Measurements from ENCODE around the gene MAD2L2. TPM values are rescaled to one million over a fixed set of nuclear protein-coding genes. Genes with fewer than 3 reads are reported as not detected.

The MAD2L2 gene
- total RNA-seq, 1 donor from 2014 or later: 30.0 TPM

GRCh38 chr1:11628767-11629166 is 52.2 kb downstream of the MAD2L2 start:
- no peaks in the 10 kb centered on the region for H3K27me3 ChIP-seq
- no peak for TF ChIP-seq POLR2AphosphoS5 (IDR thresholded peaks at IDR 0.05; ENCODE audit: insufficient read depth in 1 of 2, low read depth in 1 of 2)
- intact Hi-C loops (cut with DNase I): no loop called here
- no peaks in the 10 kb centered on the region for H3K36me3 ChIP-seq
- no peak for DNase-seq (ENCODE audit: extremely low spot score in 2 of 2)
- H3K9me3 ChIP-seq: no peaks in the 10 kb centered on the region
- no peaks in the 10 kb centered on the region for H3K4me1 ChIP-seq
- H3K27ac ChIP-seq: no peak overlapping the region
- no peak overlapping the region for H3K4me3 ChIP-seq

GRCh38 chr1:11626551-11626950 is 54.4 kb downstream of the MAD2L2 start:
- H3K27ac ChIP-seq: no peak overlapping the region
- no peaks in the 10 kb centered on the region for H3K36me3 ChIP-seq
- H3K9me3 ChIP-seq: no peaks in the 10 kb centered on the region
- H3K4me3 ChIP-seq: no peak overlapping the region
- no peak for DNase-seq (ENCODE audit: extremely low spot score in 2 of 2)
- TF ChIP-seq CTCF (IDR thresholded peaks at IDR 0.05): no peak
- TF ChIP-seq POLR2AphosphoS5 (IDR thresholded peaks at IDR 0.05; ENCODE audit: insufficient read depth in 1 of 2, low read depth in 1 of 2): no peak
- TF ChIP-seq POLR2A (IDR thresholded peaks at IDR 0.05): no peak
- no peaks in the 10 kb centered on the region for H3K4me1 ChIP-seq
- intact Hi-C loops (cut with DNase I): no loop called here
- H3K27me3 ChIP-seq: no peaks in the 10 kb centered on the region

Other genes with a start within 250 kb of the MAD2L2 start
- not detected for gene DISP3, start 202.0 kb downstream of the MAD2L2 start, total RNA-seq
- gene FBXO2, start 26.7 kb downstream of the MAD2L2 start, total RNA-seq: 27.3 TPM
- 38.3 TPM for gene FBXO44, start 26.3 kb downstream of the MAD2L2 start, total RNA-seq
- 13.5 TPM for gene FBXO6, start 16.9 kb downstream of the MAD2L2 start, total RNA-seq
- gene DRAXIN, start 10.6 kb upstream of the MAD2L2 start, total RNA-seq: not detected
- 49.4 TPM for gene AGTRAP, start 55.0 kb upstream of the MAD2L2 start, total RNA-seq
- not detected for gene C1orf167, start 81.0 kb upstream of the MAD2L2 start, total RNA-seq
- gene MTHFR, start 124.8 kb upstream of the MAD2L2 start, total RNA-seq: 47.9 TPM
- 19.2 TPM for gene CLCN6, start 125.0 kb upstream of the MAD2L2 start, total RNA-seq
- not detected for gene NPPA, start 166.6 kb upstream of the MAD2L2 start, total RNA-seq
- gene NPPB, start 177.8 kb upstream of the MAD2L2 start, total RNA-seq: not detected
- 51.1 TPM for gene KIAA2013, start 245.3 kb upstream of the MAD2L2 start, total RNA-seq

All from vagina (tissue), 2 donors.